ENCODE data around the gene FRAS1. TPM values are rescaled to one million over a fixed set of nuclear protein-coding genes. Genes with fewer than 3 reads are reported as not detected.

Gene FRAS1
- total and polyA plus RNA-seq, 5 donors from 2014 or later, result not detected

DNA sequence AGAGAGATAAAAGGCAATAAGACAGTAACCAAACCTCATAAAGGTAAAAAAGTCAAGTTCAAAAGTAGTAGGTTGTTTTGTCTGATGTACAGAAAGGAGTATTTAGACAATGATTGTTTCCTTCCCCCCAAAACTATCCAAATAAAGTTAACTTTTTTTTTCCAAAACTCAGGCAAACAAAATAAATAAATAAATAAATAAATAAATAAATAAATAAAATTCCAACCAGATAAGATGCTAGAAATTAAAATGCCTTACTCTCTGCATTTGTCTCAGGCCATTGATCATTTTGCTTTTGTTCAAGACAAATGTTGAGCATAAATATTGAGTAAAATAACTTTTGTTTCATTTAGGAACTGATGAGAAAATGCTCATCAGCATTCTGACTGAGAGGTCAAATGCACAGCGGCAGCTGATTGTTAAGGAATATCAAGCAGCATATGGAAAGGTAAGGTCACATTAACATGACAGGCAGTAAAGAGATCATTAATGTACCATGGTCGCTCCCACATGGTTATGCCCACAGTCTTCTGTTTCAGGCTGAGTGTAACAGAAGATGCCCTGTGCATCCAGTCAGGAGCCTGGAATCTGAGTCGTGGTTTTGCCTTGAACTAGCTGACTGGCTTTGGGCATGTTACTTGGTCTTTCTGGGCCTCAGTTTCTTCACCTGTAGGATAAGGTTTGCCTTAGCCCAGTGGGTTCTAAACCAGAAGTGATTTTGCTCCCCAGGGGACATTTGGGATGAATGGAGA is 521.7 kb downstream of the FRAS1 start:
- H3K4me1 ChIP-seq (ENCODE audit: control insufficient read depth, insufficient read depth, low read length, poor library complexity, severe bottlenecking), result no peaks in the 10 kb centered on the region
- Mint-ChIP-seq H3K27me3 (peaks cover 39% of the 10 kb centered on the region), H3K36me3 (no peaks in the 10 kb centered on the region), H3K9me3 (peaks cover 0 to 4% (median 2%) of the 10 kb centered on the region in 7 donors), H3K27ac (no peak overlapping the region), H3K4me3 (no peak overlapping the region), H3K4me1 (no peaks in the 10 kb centered on the region)
- H3K27me3 ChIP-seq (ENCODE audit: control insufficient read depth, insufficient read depth, low read length), result peaks cover 5% of the 10 kb centered on the region
- no peak overlapping the region for H3K27ac ChIP-seq (ENCODE audit: insufficient read depth, low read length, poor library complexity, severe bottlenecking)
- no peak overlapping the region for H3K4me3 ChIP-seq (ENCODE audit: low read depth, low read length)
- no peak for DNase-seq
- no peaks in the 10 kb centered on the region for H3K9me3 ChIP-seq (ENCODE audit: control insufficient read depth in 2 of 2, low read length in 2 of 2)
- no peak for ATAC-seq (ENCODE audit: low read depth in 2 of 2)
- H3K36me3 ChIP-seq (ENCODE audit: control insufficient read depth, insufficient read depth, low read length), result no peaks in the 10 kb centered on the region

- Histone ChIP-seq H3K36me3 (ENCODE audit: control insufficient read depth, insufficient read depth, low read length) (no peaks in the 10 kb centered on the region), H3K27me3 (ENCODE audit: control insufficient read depth, insufficient read depth, low read length) (peaks cover 5% of the 10 kb centered on the region), H3K4me1 (ENCODE audit: control insufficient read depth, insufficient read depth, low read length, poor library complexity, severe bottlenecking) (no peaks in the 10 kb centered on the region), H3K27ac (ENCODE audit: insufficient read depth, low read length, poor library complexity, severe bottlenecking) (no peak overlapping the region), H3K4me3 (ENCODE audit: low read depth, low read length) (no peak overlapping the region), H3K9me3 (ENCODE audit: control insufficient read depth in 2 of 2, low read length in 2 of 2) (no peaks in the 10 kb centered on the region)
- no peak overlapping the region for H3K27ac Mint-ChIP-seq
- DNase-seq (no peak), ATAC-seq (ENCODE audit: low read depth in 2 of 2) (no peak)
- H3K4me3 Mint-ChIP-seq, result no peak overlapping the region
- no peaks in the 10 kb centered on the region for H3K4me1 Mint-ChIP-seq
- no peaks in the 10 kb centered on the region for H3K36me3 Mint-ChIP-seq
- peaks cover 40% of the 10 kb centered on the region for H3K27me3 Mint-ChIP-seq
- peaks cover 0 to 2% (median 0%) of the 10 kb centered on the region in 7 donors for H3K9me3 Mint-ChIP-seq
Measured at GRCh38 chr4:78581618-78582017, 524.5 kb downstream of the FRAS1 start.

GRCh38 chr4:78584863-78585547 is 527.9 kb downstream of the FRAS1 start:
- no peaks in the 10 kb centered on the region for H3K4me1 Mint-ChIP-seq
- Histone ChIP-seq H3K4me3 (ENCODE audit: low read depth, low read length) (no peak overlapping the region), H3K4me1 (ENCODE audit: control insufficient read depth, insufficient read depth, low read length, poor library complexity, severe bottlenecking) (no peaks in the 10 kb centered on the region), H3K9me3 (ENCODE audit: control insufficient read depth in 2 of 2, low read length in 2 of 2) (no peaks in the 10 kb centered on the region), H3K36me3 (ENCODE audit: control insufficient read depth, insufficient read depth, low read length) (no peaks in the 10 kb centered on the region), H3K27me3 (ENCODE audit: control insufficient read depth, insufficient read depth, low read length) (no peaks in the 10 kb centered on the region), H3K27ac (ENCODE audit: insufficient read depth, low read length, poor library complexity, severe bottlenecking) (no peak overlapping the region)
- DNase-seq (no peak), ATAC-seq (ENCODE audit: low read depth in 2 of 2) (no peak)
- H3K27ac Mint-ChIP-seq, result no peak overlapping the region
- no peaks in the 10 kb centered on the region for H3K36me3 Mint-ChIP-seq
- H3K4me3 Mint-ChIP-seq, result no peak overlapping the region
- peaks cover 34% of the 10 kb centered on the region for H3K27me3 Mint-ChIP-seq
- H3K9me3 Mint-ChIP-seq, result peaks cover 0 to 2% (median 0%) of the 10 kb centered on the region in 7 donors

DNA sequence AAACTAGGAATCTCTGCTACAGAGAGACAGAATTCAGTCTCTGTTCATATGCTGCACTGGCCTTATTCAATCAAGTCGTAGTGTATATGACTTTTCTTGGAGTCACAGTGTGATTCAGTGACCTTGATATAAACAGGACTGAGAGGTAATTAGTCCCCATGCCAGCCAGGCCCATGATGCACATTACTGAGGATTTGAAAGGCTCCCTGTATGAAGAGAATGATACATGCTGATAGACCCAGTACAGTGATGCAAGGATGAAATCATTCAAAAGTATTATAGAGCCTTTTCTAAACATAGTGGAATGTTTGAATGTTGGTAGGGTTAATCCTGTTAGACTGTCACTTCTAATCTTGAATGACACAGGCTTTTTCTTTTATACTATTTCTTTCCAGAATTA is 528.5 kb downstream of the FRAS1 start:
- ATAC-seq (ENCODE audit: low read depth in 2 of 2) (no peak), DNase-seq (no peak)
- Mint-ChIP-seq H3K4me1 (no peaks in the 10 kb centered on the region), H3K4me3 (no peak overlapping the region), H3K27ac (no peak overlapping the region), H3K27me3 (peaks cover 34% of the 10 kb centered on the region), H3K36me3 (no peaks in the 10 kb centered on the region), H3K9me3 (peaks cover 0 to 2% (median 0%) of the 10 kb centered on the region in 7 donors)
- no peaks in the 10 kb centered on the region for H3K27me3 ChIP-seq (ENCODE audit: control insufficient read depth, insufficient read depth, low read length)
- no peaks in the 10 kb centered on the region for H3K9me3 ChIP-seq (ENCODE audit: control insufficient read depth in 2 of 2, low read length in 2 of 2)
- no peaks in the 10 kb centered on the region for H3K4me1 ChIP-seq (ENCODE audit: control insufficient read depth, insufficient read depth, low read length, poor library complexity, severe bottlenecking)
- no peaks in the 10 kb centered on the region for H3K36me3 ChIP-seq (ENCODE audit: control insufficient read depth, insufficient read depth, low read length)
- H3K4me3 ChIP-seq (ENCODE audit: low read depth, low read length), result no peak overlapping the region
- H3K27ac ChIP-seq (ENCODE audit: insufficient read depth, low read length, poor library complexity, severe bottlenecking), result no peak overlapping the region

DNA sequence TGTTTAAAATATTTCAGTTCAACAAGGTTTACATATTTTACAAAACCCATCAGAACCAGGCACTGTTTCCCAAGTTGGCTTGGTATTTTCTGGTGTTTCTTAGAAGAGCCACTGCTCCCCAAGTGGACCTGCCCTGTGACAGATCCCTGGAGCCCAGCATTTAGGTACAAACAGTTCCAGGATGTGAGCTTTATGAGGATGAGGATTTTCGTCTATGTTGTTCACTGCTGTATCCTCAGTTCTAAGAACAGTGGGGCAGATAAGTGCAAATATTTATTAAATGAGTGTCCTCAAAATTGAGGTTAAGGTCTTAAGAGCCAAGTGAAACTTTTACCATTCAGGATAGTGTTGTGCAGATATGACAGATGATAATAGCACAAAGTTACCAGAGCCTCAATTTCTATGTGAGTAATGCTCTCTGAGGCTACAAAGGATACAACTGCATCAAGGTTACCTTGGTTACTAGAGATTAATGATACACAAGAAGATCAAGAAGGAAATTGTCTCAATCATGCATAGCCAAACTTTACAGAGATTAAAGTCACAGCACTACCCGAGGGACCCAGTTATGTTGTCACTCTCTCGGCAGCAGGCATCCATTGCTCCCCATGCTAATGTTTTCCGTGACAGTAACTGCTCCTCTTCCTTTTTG is 531.9 kb downstream of the FRAS1 start:
- no peak overlapping the region for H3K4me3 ChIP-seq (ENCODE audit: low read depth, low read length)
- peaks cover 24% of the 10 kb centered on the region for H3K27me3 Mint-ChIP-seq
- H3K36me3 ChIP-seq (ENCODE audit: control insufficient read depth, insufficient read depth, low read length), result no peaks in the 10 kb centered on the region
- H3K9me3 Mint-ChIP-seq, result peaks cover 0 to 1% (median 0%) of the 10 kb centered on the region in 7 donors
- H3K36me3 Mint-ChIP-seq, result no peaks in the 10 kb centered on the region
- no peaks in the 10 kb centered on the region for H3K9me3 ChIP-seq (ENCODE audit: control insufficient read depth in 2 of 2, low read length in 2 of 2)
- no peak for ATAC-seq (ENCODE audit: low read depth in 2 of 2)
- no peak overlapping the region for H3K4me3 Mint-ChIP-seq
- H3K27ac ChIP-seq (ENCODE audit: insufficient read depth, low read length, poor library complexity, severe bottlenecking), result no peak overlapping the region
- H3K4me1 Mint-ChIP-seq, result no peaks in the 10 kb centered on the region
- peak overlapping the region in 1 of 3 donors; percentile 35 for H3K27ac Mint-ChIP-seq
- H3K4me1 ChIP-seq (ENCODE audit: control insufficient read depth, insufficient read depth, low read length, poor library complexity, severe bottlenecking), result no peaks in the 10 kb centered on the region
- H3K27me3 ChIP-seq (ENCODE audit: control insufficient read depth, insufficient read depth, low read length), result no peaks in the 10 kb centered on the region
- DNase-seq, result no peak

GRCh38 chr4:78591404-78591803 is 534.3 kb downstream of the FRAS1 start:
- Histone ChIP-seq H3K27ac (ENCODE audit: insufficient read depth, low read length, poor library complexity, severe bottlenecking) (no peak overlapping the region), H3K9me3 (ENCODE audit: control insufficient read depth in 2 of 2, low read length in 2 of 2) (no peaks in the 10 kb centered on the region), H3K4me1 (ENCODE audit: control insufficient read depth, insufficient read depth, low read length, poor library complexity, severe bottlenecking) (no peaks in the 10 kb centered on the region), H3K4me3 (ENCODE audit: low read depth, low read length) (no peak overlapping the region), H3K27me3 (ENCODE audit: control insufficient read depth, insufficient read depth, low read length) (peaks cover 2% of the 10 kb centered on the region), H3K36me3 (ENCODE audit: control insufficient read depth, insufficient read depth, low read length) (no peaks in the 10 kb centered on the region)
- DNase-seq (no peak), ATAC-seq (ENCODE audit: low read depth in 2 of 2) (no peak)
- Mint-ChIP-seq H3K27me3 (peaks cover 23% of the 10 kb centered on the region), H3K9me3 (peaks cover 0 to 2% (median 0%) of the 10 kb centered on the region in 7 donors), H3K4me1 (no peaks in the 10 kb centered on the region), H3K4me3 (no peak overlapping the region), H3K27ac (no peak overlapping the region), H3K36me3 (no peaks in the 10 kb centered on the region)

GRCh38 chr4:78592088-78592783 is 535.1 kb downstream of the FRAS1 start:
- H3K36me3 Mint-ChIP-seq, result no peaks in the 10 kb centered on the region
- no peaks in the 10 kb centered on the region for H3K9me3 ChIP-seq (ENCODE audit: control insufficient read depth in 2 of 2, low read length in 2 of 2)
- peak in 1 of 3 donors; percentile 33 for DNase-seq
- H3K27me3 ChIP-seq (ENCODE audit: control insufficient read depth, insufficient read depth, low read length), result peaks cover 2% of the 10 kb centered on the region
- no peak overlapping the region for H3K4me3 Mint-ChIP-seq
- peaks cover 23% of the 10 kb centered on the region for H3K27me3 Mint-ChIP-seq
- H3K27ac ChIP-seq (ENCODE audit: insufficient read depth, low read length, poor library complexity, severe bottlenecking), result no peak overlapping the region
- ATAC-seq (ENCODE audit: low read depth in 2 of 2), result no peak
- no peak overlapping the region for H3K27ac Mint-ChIP-seq
- H3K4me3 ChIP-seq (ENCODE audit: low read depth, low read length), result no peak overlapping the region
- H3K4me1 ChIP-seq (ENCODE audit: control insufficient read depth, insufficient read depth, low read length, poor library complexity, severe bottlenecking), result no peaks in the 10 kb centered on the region
- H3K9me3 Mint-ChIP-seq, result peaks cover 0 to 2% (median 0%) of the 10 kb centered on the region in 7 donors
- H3K4me1 Mint-ChIP-seq, result no peaks in the 10 kb centered on the region
- H3K36me3 ChIP-seq (ENCODE audit: control insufficient read depth, insufficient read depth, low read length), result no peaks in the 10 kb centered on the region

Measured in CD4-positive, CD25-positive, alpha-beta regulatory T cell (primary cell).